GM12878 (cell line): ENCODE measurements around the gene EEPD1. TPM values are rescaled to one million over a fixed set of nuclear protein-coding genes. Genes with fewer than 3 reads are reported as not detected.
"Not testable (repeated sequence)": the region's sequence is repeated elsewhere in the genome, so short reads cannot be mapped to it uniquely, and the experiment has no call there.

Source experiments
- ATAC-seq: fragments of 200-7000 bp; cut with Tn5 transposase; 3 replicates; pipeline ENCODE4 v1.9.1; 2020; ENCODE audit warnings: mild to moderate bottlenecking, moderate library complexity
- BruUV-seq: library from RNA; stranded (reverse); fragments of 400-500 nt; replicated peaks from 2 replicates; lab custom pipeline; 2021; lab: Mats Ljungman, UMichigan
- CTCF ChIA-PET: fragments of 300-600 bp; sonication (Branson Sonifier 250); formaldehyde crosslinking; extraction: SDS; loops from one replicate; lab custom pipeline; 2021; ENCODE audit warnings: inconsistent platforms; lab: Yijun Ruan, JAX
- POLR2A ChIA-PET: fragments of 350-600 bp; formaldehyde crosslinking; extraction: SDS; loops from one replicate; lab custom pipeline; 2021; ENCODE audit warnings: inconsistent platforms; lab: Charles Lee
- RAD21 ChIA-PET: fragments of 300-600 bp; sonication (Branson Sonifier 250); formaldehyde crosslinking; loops from one replicate; lab custom pipeline; 2023; ENCODE audit warnings: antibody characterized with exemption; ENCODE audit not compliant: unreplicated experiment; lab: Charles Lee
- SMC1A ChIA-PET: fragments of 300-600 bp; sonication (Branson Sonifier 250); formaldehyde crosslinking; loops from one replicate; lab custom pipeline; 2023; ENCODE audit not compliant: unreplicated experiment, uncharacterized antibody; lab: Charles Lee
- DNase-seq: peaks from one replicate; pipeline ENCODE4 v3.0.0-alpha.2; 2011; ENCODE audit warnings: low read depth, low spot score
- FAIRE-seq: peaks from 3 replicates; lab custom pipeline; 2011; peaks lifted over from hg19 to GRCh38; lab: Jason Lieb, UNC
- H2AFZ ChIP-seq: 2 replicates; pipeline ENCODE4 v1.6.0; 2011; ENCODE audit warnings: low read depth, low read length, control low read depth; ENCODE audit not compliant: control insufficient read depth
- H3K27ac ChIP-seq: 2 replicates; pipeline ENCODE4 v1.5.1; 2011; ENCODE audit warnings: control low read depth; ENCODE audit not compliant: control insufficient read depth, insufficient read depth
- H3K27me3 ChIP-seq, 2 experiments: replicated peaks in 1 of 2; 2 replicates each; pipeline versions ENCODE4 v1.6.0 to v1.6.1; 2011; ENCODE audit warnings: low read length in 1 of 2; ENCODE audit not compliant: control insufficient read depth in 2 of 2, insufficient read depth in 2 of 2
- H3K36me3 ChIP-seq, 2 experiments: 2 replicates each; pipeline ENCODE4 v1.5.1; 2011; ENCODE audit warnings: low read length in 1 of 2; ENCODE audit not compliant: control insufficient read depth in 2 of 2, insufficient read depth in 2 of 2
- H3K4me1 ChIP-seq: 2 replicates; pipeline ENCODE4 v1.6.1; 2011; ENCODE audit warnings: mild to moderate bottlenecking, low read length, moderate library complexity, mixed read lengths; ENCODE audit not compliant: control insufficient read depth, insufficient read depth
- H3K4me2 ChIP-seq: 2 replicates; pipeline ENCODE4 v1.6.0; 2011; ENCODE audit warnings: control low read depth; ENCODE audit not compliant: control insufficient read depth, insufficient read depth
- H3K4me3 ChIP-seq: fragments of 200-600 bp; sonication (generic); 2 replicates; pipeline ENCODE4 v1.5.1; 2016
- H3K79me2 ChIP-seq: 2 replicates; pipeline ENCODE4 v1.6.0; 2011; ENCODE audit warnings: low read length; ENCODE audit not compliant: control insufficient read depth, insufficient read depth
- H3K9ac ChIP-seq: 2 replicates; pipeline ENCODE4 v1.8.0; 2011; ENCODE audit warnings: low read length, control low read depth, mixed read lengths; ENCODE audit not compliant: control insufficient read depth, insufficient read depth
- H3K9me3 ChIP-seq: replicated peaks from 3 replicates; pipeline ENCODE4 v1.5.1; 2011; ENCODE audit warnings: mild to moderate bottlenecking, low read length; ENCODE audit not compliant: control insufficient read depth, insufficient read depth
- H4K20me1 ChIP-seq: 2 replicates; pipeline ENCODE4 v1.6.0; 2011; ENCODE audit not compliant: control insufficient read depth, insufficient read depth
- BHLHE40 ChIP-seq, 2 experiments: fragments of 450-650 bp in 1 of 2; IDR thresholded peaks; 2 replicates each; pipeline ENCODE4 v1.6.1; 2011 to 2017; ENCODE audit warnings: low read depth in 2 of 2, borderline replicate concordance in 1 of 2, improper control_type of control experiment in 1 of 2, low read length in 1 of 2, mild to moderate bottlenecking in 1 of 2
- CREB1 ChIP-seq: IDR thresholded peaks from 2 replicates; pipeline ENCODE4 v1.6.1; 2012; ENCODE audit warnings: low read depth, mild to moderate bottlenecking, inconsistent platforms
- JUND ChIP-seq: IDR thresholded peaks from 2 replicates; pipeline ENCODE4 v1.6.1; 2012; ENCODE audit warnings: low read depth, mild to moderate bottlenecking, low read length, improper control_type of control experiment, moderate library complexity
- REST ChIP-seq: IDR thresholded peaks from 2 replicates; pipeline ENCODE4 v1.6.1; 2012; ENCODE audit warnings: mild to moderate bottlenecking, low read depth, low read length
- RUNX3 ChIP-seq: IDR thresholded peaks from 2 replicates; pipeline ENCODE4 v1.6.1; 2012; ENCODE audit warnings: low read length, inconsistent platforms
- USF2 ChIP-seq: IDR thresholded peaks from 2 replicates; pipeline ENCODE4 v1.6.1; 2011; ENCODE audit warnings: low read depth, low read length, improper control_type of control experiment, borderline replicate concordance
- WGBS: methylation state at CpG from one replicate; pipeline ENCODE4 v1.1.6; 2016; ENCODE audit warnings: low lambda C conversion rate; ENCODE audit not compliant: insufficient replicate concordance, insufficient coverage; ENCODE audit errors: missing lambda C conversion rate; 5-methylcytosine and 5-hydroxymethylcytosine counted together
- in situ Hi-C: fragments of 300-500 bp; cut with MboI; formaldehyde crosslinking; loops from 9 replicates; pipeline ENCODE4 v1.14.3; 2018; ENCODE audit warnings: mixed read lengths
- intact Hi-C: fragments of 100-400 bp; cut with micrococcal nuclease; formaldehyde crosslinking; loops from one replicate; pipeline ENCODE4 v1.14.2; 2022; ENCODE audit not compliant: unreplicated experiment
- polyA plus RNA-seq, 11 experiments: library from polyadenylated mRNA; depleted of rRNA in 4 of 11; unstranded in 6 of 11; stranded (reverse) in 5 of 11; fragments of >200 nt; fragmentation: Nextera tagmentation in 4 of 11; fragmentation: Illumina TruSeq in 1 of 11; extraction: Ambion mirVana in 4 of 11; extraction: Trizol in 1 of 11; gene quantifications; 1 replicate in 1 of 11; 2 replicates in 10 of 11; pipeline versions ENCODE4 v1.2.1 to v1.2.3, GENCODE V29; 2011 to 2016; ENCODE audit warnings: inconsistent platforms in 2 of 11, missing spikeins in 2 of 11, low read depth in 1 of 11
- total RNA-seq, 4 experiments: library from RNA; depleted of rRNA in 3 of 4; stranded (reverse); fragments of >200 nt in 3 of 4; fragmentation: Illumina TruSeq in 1 of 4; extraction: Trizol in 1 of 4; gene quantifications; 2 replicates each; pipeline versions ENCODE4 v1.2.1 to v1.2.3, GENCODE V29; 2013 to 2021

Gene EEPD1
- total and polyA plus RNA-seq, 10 of the 15 experiments (the other 5 are each of a cell fraction or from before 2014, with no cell fraction given) = 0.24 to 2.8 (median 0.86) TPM; not detected in 1

- TF ChIP-seq USF2 (peak; percentile 36), JUND (no peak), BHLHE40 (IDR thresholded peaks at IDR 0.05; ENCODE audit: borderline replicate concordance in 1 of 2, low read depth in 2 of 2, low read length in 1 of 2) (peak; percentile 86 to 95), CREB1 (no peak)
Measured at GRCh38 chr7:36152756-36153570, at the start of gene EEPD1 (continued).

- CTCF ChIA-PET = no interaction called here
- Histone ChIP-seq H3K36me3 (no peaks in the 10 kb centered on the region), H3K27me3 (peaks cover 0 to 3% of the 10 kb centered on the region in 2 experiments; a peak in 1 of 4 replicates), H3K4me2 (no peak overlapping the region), H3K9me3 (no peaks in the 10 kb centered on the region; the same call in 2 of the 3 replicates), H3K4me1 (no peaks in the 10 kb centered on the region), H3K27ac (no peak overlapping the region), H3K4me3 (no peak overlapping the region), H3K9ac (no peak overlapping the region), H4K20me1 (no peaks in the 10 kb centered on the region), H3K79me2 (no peaks in the 10 kb centered on the region), H2AFZ (no peak overlapping the region)
- SMC1A ChIA-PET = interaction anchor here (0.8 kb wide), 1 partner anchor 10 kb away, joined by 4 read pairs; no protein-coding TSS in a partner anchor
- RAD21 ChIA-PET = no interaction called here
- WGBS = 0% methylated on average over 3 of the region's 3 CpGs
- TF ChIP-seq REST (no peak), RUNX3 (peak; percentile 76)
- no TSS peak for BruUV-seq
- FAIRE-seq (no peak), DNase-seq (no peak), ATAC-seq (no peak)
- in situ Hi-C loops (no loop called here), intact Hi-C loops (no loop called here)
- POLR2A ChIA-PET = no interaction called here
Measured at GRCh38 chr7:36103837-36104561, 49.1 kb upstream of the EEPD1 start.

- CTCF ChIA-PET, H4K20me1 ChIP-seq, H3K9ac ChIP-seq, RAD21 ChIA-PET, SMC1A ChIA-PET, ATAC-seq, BruUV-seq, H3K27me3 ChIP-seq, H3K27ac ChIP-seq, POLR2A ChIA-PET, in situ Hi-C loops, H3K9me3 ChIP-seq, DNase-seq, H2AFZ ChIP-seq, H3K36me3 ChIP-seq, H3K4me1 ChIP-seq, intact Hi-C loops, H3K4me3 ChIP-seq, H3K4me2 ChIP-seq, H3K79me2 ChIP-seq: not testable (repeated sequence)
- 28% methylated on average over 6 of the region's 8 CpGs for WGBS
- FAIRE-seq = peak; percentile 61
Measured at GRCh38 chr7:36106972-36107908, 45.8 kb upstream of the EEPD1 start.
